ENCODE results near the gene EIF1.
"Not testable (repeated sequence)": the region's sequence is repeated elsewhere in the genome, so short reads cannot be mapped to it uniquely, and the experiment has no call there.

Gene EIF1

DNA sequence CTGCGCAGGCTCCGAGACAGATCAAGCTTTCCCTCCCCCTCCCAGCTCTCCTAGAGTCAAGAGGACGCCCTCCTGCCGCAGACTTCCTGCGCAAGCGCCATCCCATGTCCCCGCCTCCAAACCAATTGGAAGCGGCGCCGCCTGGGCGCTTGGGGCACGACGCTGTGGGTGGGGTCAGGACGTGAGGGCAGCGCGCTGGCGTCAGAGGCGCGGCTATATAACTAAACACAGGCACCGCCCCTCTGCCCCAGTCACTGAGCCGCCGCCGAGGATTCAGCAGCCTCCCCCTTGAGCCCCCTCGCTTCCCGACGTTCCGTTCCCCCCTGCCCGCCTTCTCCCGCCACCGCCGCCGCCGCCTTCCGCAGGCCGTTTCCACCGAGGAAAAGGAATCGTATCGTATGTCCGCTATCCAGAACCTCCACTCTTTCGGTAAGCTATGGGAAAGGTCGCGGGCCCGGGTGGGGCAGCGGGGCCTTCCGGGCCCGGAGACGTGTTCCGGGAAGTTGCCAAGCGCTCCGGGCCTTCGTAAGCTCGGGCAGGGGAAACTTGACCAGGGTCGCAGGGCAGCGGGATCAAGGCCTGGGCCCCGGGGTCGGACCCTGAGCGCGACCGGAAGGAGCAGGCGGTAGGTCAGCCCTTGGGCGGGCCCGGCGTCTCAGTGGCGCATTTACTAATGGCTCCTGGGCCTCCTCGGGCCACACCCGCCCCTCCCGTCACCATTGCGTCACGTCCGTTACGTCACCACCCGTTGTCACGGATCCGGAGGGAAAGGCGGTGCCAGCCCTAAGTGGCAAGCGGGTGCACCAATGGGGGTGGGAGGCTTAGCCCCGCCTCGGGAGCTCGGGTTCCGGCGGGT is at the start of gene EIF1:
Gene EIF1 (plus strand): TSS at position 245 of the 856 bp plus-strand sequence. CDS start 154 bp downstream, at position 399.
- peak; percentile 100 for DNase-seq (ENCODE audit: low read depth)

- no peak for DNase-seq (ENCODE audit: low read depth)
These were observed 49.7 kb upstream of the EIF1 start for GRCh38 chr17:41638941-41639340.

GRCh38 chr17:41639492-41640473 is 48.9 kb upstream of the EIF1 start:
- DNase-seq (ENCODE audit: low read depth) = no peak

GRCh38 chr17:41640596-41640995 is 48.1 kb upstream of the EIF1 start:
- not testable (repeated sequence) for DNase-seq (ENCODE audit: low read depth)

DNA sequence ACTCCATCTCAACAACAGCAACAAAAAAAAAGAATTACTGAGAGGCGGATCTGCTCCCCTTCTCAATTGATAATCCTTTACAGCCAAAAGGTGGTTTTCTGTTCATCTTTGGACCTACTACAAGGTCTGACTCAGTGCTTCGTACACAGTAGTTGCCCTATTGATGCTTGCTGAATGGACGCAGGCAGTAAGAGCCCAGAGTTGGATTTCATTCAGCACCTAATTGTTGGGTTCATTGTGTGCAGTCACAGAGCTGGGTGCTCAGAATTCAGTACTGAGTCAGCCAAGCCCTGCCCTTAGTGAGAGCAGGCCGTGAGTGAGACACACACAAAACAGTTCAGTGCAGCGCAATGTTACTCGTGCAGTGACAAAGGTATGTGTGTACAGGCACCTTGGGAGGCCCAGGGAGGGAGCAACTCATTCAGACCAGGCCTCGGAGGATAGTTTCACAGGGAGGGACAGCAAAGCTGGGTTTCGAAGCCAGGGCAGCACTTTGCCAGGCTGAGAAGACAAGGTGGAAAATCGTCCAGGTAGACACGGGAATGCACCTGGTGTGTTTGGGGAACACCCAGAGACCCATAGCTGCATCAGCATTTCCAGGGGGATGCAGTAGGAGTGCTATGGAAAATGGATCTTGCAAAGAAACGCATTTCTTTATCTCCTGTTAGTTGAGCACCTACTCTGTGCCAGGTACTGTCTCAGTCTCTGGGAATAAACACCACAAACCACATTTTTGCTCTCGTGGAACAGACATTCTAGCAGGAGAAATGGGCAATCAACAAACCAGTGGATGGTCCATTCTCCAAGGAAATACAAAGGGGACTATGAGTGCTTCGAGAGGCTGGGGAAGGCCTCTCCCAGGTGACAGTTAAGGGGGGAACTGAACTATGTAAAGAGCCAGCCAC is 46.2 kb upstream of the EIF1 start:
- no peak for DNase-seq (ENCODE audit: low read depth)

- DNase-seq (ENCODE audit: low read depth) = no peak
These were observed 41.5 kb upstream of the EIF1 start for GRCh38 chr17:41647038-41647813.

GRCh38 chr17:41647940-41648410 is 40.7 kb upstream of the EIF1 start:
- peak; percentile 81 for DNase-seq (ENCODE audit: low read depth)

GRCh38 chr17:41648411-41649195 is 40.1 kb upstream of the EIF1 start:
- peak; percentile 78 for DNase-seq (ENCODE audit: low read depth)

DNA sequence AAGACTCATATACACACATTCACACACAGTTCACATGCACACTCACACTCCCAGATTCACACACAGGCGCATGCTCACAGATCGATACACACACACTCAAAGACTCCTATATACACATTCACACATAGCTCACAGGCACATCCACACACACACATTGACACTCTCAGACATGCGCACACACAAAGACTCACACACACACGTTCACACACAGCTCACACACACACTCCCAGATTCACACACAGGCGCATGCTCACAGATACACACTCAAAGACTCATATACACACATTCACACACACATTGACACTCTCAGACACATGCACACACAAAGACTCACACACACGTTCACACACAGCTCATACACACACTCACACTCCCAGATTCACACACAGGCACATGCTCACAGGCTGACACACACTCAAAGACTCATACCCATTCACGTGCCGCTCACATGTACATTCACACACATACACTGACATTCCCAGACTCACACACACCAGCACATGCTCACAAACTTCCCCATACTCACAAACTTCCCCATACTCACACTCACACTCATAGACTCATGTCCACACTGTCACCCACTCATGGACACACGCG is 38.7 kb upstream of the EIF1 start:
- no peak for DNase-seq (ENCODE audit: low read depth)

- no peak for DNase-seq (ENCODE audit: low read depth)
These were observed 37.7 kb upstream of the EIF1 start for GRCh38 chr17:41650794-41651624.

DNA sequence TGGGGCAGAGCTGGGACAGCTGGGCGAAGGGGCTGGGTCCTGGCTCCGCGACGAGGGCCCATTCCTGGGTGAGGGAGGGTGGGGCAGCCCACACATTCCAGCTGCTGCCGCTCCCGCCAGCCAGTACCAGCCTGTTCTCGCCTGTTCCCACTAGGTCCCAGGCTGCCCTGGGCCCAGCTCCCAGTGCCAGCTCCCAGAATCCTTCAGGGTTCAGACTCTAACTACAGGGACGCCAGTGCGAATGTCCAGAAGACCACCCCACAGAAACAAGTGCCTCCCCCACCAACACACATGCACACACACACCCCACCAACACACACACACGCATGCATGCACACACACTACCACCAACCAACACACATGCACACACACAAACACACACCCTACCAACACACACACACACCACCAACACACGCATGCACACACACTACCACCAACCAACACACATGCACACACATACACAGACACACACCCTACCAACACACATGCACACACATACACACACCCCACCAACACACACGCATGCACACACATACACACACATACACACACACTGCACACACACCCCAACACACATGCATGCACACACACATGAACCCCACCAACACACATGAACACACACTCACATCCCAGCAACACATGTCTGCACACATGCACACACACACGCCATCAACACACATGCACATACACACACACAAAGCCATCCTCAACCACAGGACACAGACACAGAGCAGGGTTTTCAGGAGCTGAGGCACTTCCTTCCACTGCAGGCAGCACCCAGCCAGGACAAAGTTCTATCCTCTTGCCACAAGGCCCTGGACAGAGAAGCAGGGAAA is 36.8 kb upstream of the EIF1 start:
- no peak for DNase-seq (ENCODE audit: low read depth)

GRCh38 chr17:41652461-41652970 is 36.2 kb upstream of the EIF1 start:
- DNase-seq (ENCODE audit: low read depth) = no peak

DNA sequence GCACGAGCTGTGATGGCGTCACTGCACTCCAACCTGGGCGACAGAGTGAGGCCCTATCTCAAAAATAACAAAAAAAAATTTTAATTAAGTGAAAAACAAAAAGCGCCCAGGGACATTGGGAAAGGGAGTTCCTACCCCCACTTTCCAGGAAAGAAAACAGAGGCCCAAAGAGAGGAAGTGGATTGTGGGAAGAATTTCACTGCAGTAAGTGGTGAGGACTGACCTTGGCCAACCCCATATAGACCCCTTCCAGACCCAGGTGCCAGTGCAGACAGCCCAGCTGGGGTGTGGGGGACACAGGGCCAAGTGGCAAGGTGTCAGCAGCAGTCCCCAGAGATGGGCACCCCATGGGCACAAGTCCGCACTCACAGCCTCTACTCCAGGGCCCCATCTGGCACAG is 35.3 kb upstream of the EIF1 start:
- no peak for DNase-seq (ENCODE audit: low read depth)

GRCh38 chr17:41653892-41654677 is 34.6 kb upstream of the EIF1 start:
- DNase-seq (ENCODE audit: low read depth) = no peak

GRCh38 chr17:41654678-41655607 is 33.7 kb upstream of the EIF1 start:
- DNase-seq (ENCODE audit: low read depth) = no peak
